ENCODE measurements around the gene MCF2L2.

MCF2L2 gene

DNA sequence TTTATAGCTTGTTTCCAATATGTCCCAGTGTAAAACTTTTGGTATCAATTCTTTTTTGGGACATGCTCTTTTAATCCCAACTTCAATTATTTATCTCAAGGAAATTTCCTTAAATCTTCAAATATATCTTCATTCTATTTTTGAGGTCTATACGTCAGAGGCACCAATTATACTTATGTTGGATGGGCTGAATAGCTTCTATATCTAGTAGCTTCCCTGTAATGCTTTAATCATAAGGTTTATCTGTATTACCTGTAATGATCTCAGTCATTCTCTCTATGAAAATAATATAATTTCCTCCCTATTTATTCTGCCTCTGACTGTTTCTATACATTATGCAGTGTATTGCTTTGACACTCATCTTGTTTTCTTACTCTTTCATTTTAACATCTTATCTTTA is 299.2 kb downstream of the MCF2L2 start:
- TF ChIP-seq, protein P1, sequence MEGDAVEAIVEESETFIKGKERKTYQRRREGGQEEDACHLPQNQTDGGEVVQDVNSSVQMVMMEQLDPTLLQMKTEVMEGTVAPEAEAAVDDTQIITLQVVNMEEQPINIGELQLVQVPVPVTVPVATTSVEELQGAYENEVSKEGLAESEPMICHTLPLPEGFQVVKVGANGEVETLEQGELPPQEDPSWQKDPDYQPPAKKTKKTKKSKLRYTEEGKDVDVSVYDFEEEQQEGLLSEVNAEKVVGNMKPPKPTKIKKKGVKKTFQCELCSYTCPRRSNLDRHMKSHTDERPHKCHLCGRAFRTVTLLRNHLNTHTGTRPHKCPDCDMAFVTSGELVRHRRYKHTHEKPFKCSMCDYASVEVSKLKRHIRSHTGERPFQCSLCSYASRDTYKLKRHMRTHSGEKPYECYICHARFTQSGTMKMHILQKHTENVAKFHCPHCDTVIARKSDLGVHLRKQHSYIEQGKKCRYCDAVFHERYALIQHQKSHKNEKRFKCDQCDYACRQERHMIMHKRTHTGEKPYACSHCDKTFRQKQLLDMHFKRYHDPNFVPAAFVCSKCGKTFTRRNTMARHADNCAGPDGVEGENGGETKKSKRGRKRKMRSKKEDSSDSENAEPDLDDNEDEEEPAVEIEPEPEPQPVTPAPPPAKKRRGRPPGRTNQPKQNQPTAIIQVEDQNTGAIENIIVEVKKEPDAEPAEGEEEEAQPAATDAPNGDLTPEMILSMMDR (conservative IDR thresholded peaks at IDR 0.05), result no peak
- no peak overlapping the region for H3K27ac ChIP-seq

DNA sequence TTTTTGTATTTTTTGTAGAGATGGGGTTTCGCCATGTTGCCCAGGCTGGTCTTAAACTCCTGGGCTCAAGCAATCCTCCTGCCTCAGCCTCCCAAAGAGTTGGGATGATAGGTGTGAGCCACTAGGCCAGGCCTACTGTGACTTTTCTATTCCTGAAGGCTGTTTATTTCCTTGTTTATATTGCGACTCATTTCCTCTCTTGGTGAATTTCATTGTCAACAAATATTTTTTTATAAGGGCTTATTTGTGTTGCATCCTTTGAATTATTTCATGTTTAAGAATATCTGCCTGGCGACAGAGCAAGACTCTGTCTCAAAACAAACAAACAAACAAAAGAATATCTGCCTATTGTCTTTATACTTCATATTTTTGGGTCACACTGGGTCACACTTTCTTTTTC is 299.7 kb downstream of the MCF2L2 start:
- H3K27ac ChIP-seq, result no peak overlapping the region

More for the DNA sequence above, 299.7 kb downstream of the MCF2L2 start:
- TF ChIP-seq, protein P1 (conservative IDR thresholded peaks at IDR 0.05), result no peak

Data from VCaP (cell line).